T-helper 9 cell (primary cell): ENCODE measurements around the gene POU2AF1.

Experiments
- DNase-seq: peaks from one replicate; pipeline ENCODE4 v3.0.0-alpha.2; 2020

Gene POU2AF1

GRCh38 chr11:111310723-111311122, 68.4 kb downstream of the POU2AF1 start:
- DNase-seq = no peak

GRCh38 chr11:111310088-111310487, 69.0 kb downstream of the POU2AF1 start:
- no peak for DNase-seq

DNA sequence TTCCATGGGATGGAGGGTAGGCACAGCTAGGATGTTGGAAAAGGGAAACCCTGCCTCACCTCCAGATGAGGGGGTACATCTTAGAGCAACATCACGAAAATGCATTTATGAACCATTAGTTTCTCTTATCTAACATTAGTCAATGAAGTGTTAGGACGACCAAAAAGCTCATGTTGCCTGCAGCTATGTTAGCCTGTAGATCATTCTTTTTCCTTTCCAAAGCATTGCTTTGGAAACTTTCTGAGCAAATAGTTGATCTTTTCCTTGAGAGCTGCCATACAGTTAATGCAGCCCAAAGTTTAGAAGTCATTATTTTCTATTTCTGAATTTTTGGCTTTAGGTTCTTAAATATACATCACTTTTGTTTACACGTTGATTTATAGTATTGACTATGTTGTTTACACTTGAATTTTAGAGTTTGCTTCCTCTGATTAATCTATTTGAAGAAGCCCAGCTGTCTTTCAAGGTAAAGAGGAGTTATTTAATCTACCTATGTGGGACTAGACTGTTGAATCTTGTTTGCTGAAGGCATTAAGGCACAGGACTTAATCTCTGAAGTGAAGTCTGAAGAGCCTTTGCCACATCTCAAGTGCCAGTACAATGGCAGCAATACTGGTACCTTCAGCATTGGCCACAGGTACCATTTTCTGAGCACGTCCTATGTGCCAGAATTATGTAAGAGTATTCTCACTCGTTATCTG, 69.7 kb downstream of the POU2AF1 start:
- no peak for DNase-seq

DNA sequence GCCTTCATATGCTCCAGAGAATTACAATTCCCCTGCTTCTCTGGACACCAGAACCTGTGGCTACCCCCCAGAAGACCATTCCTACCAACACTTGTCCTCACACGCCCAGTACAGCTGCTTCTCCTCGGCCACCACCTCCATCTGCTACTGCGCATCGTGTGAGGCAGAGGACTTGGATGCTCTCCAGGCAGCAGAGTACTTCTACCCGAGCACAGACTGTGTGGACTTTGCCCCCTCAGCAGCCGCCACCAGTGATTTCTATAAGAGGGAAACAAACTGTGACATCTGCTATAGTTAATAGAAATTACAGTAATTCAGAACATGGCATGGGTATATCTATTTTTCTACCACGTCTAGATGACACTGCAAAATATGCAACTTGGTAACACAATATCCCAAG, 70.9 kb downstream of the POU2AF1 start:
- no peak for DNase-seq

DNA sequence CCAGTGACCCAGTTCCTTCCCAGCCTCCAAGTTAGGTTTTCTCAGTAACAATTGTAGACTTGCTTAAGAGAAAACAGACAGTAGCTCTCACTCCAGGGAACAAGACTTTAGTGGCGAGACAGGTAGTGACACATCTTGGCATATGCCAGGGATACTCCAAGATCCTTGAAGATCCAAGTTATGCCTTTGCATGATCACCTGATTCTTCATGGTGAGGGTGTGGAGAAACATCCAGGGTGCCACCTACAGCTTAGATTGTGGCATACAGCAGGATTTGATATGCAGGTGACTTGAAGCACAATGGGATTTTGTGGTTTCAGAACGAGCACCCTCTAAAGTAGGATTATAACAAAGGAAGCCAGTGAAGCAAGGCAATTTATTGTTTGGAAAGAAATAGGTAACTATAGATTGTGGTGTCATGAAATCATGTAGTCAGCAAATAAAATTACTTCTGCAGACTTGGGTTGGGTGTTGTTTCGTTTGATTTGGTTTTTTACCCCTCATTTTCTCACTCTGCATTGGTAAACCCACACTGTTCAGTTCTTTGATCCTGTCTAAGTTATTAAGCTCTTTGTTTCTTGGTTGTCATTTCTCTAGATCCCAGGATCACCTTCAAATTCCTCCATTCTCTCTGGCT, 71.5 kb downstream of the POU2AF1 start:
- no peak for DNase-seq

- DNase-seq = no peak
These were observed 72.8 kb downstream of the POU2AF1 start for GRCh38 chr11:111306321-111306720.

GRCh38 chr11:111305876-111306275, 73.2 kb downstream of the POU2AF1 start:
- DNase-seq = no peak

DNA sequence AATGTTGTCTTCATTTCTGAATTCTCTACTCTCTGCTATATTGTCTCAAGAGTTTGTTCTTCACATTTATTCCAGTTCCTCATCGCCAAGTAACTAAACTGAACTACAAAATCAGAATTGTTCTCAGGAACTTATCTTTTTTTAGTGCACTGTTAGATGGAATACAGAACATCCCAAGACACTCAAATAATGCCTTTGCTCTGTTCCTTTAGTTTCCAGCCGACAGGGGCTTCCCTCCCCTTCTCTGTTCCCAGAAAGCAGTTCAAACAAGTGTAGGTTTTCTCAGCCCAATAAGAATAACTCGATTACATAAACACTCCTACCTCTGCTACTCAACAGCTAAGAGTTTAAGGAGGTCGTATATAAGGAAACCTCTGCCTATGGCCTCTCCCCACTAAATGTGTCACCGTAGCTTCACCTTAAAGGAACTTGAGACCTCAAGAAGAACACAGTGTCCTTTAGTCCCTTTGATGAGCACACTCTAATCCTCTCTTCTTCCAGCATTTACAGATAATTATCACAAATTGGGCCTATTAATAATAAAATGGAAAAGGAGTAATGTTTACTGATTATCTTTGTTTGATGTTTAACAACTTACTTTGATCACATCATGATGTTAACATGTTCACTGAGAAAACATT, 73.8 kb downstream of the POU2AF1 start:
- no peak for DNase-seq

GRCh38 chr11:111303461-111303860, 75.6 kb downstream of the POU2AF1 start:
- DNase-seq = no peak

GRCh38 chr11:111302298-111302697, 76.8 kb downstream of the POU2AF1 start:
- DNase-seq = no peak
